SK-N-MC (cell line): ENCODE results near the gene KCNQ1.

Experiments used
- EZH2 ChIP-seq: fragments of 200-600 bp; sonication (generic); IDR thresholded peaks from one replicate; pipeline ENCODE4 v1.6.1; 2017; ENCODE audit warnings: antibody characterized with exemption
- FOXP2 ChIP-seq: optimal IDR thresholded peaks from 2 replicates; pipeline ENCODE3; 2011; ENCODE audit warnings: mild to moderate bottlenecking, moderate library complexity; ENCODE audit not compliant: insufficient read depth; ENCODE audit errors: extremely low read length, control extremely low read depth
- POLR2AphosphoS5 ChIP-seq: IDR thresholded peaks from 2 replicates; pipeline ENCODE4 v1.6.1; 2012; ENCODE audit warnings: mild to moderate bottlenecking, low read depth, low read length, borderline replicate concordance

GRCh38 chr11:2819316-2819715 is 374.5 kb downstream of the KCNQ1 start:
- no peak for TF ChIP-seq POLR2AphosphoS5
- TF ChIP-seq EZH2: no peak
- no peak for TF ChIP-seq FOXP2
